Measurements from ENCODE around the gene TBK1. TPM values are rescaled to one million over a fixed set of nuclear protein-coding genes. Genes with fewer than 3 reads are reported as not detected.
A peak's percentile ranks its signal among the peaks of the same experiment; 100 is the strongest.

The TBK1 gene
- total RNA-seq, 2 experiments from 2014 or later = 22.7 to 29.5 TPM

DNA sequence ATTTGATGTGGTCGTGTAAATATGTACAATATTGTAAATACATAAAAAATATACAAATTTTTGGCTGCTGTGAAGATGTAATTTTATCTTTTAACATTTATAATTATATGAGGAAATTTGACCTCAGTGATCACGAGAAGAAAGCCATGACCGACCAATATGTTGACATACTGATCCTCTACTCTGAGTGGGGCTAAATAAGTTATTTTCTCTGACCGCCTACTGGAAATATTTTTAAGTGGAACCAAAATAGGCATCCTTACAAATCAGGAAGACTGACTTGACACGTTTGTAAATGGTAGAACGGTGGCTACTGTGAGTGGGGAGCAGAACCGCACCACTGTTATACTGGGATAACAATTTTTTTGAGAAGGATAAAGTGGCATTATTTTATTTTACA is 49.6 kb downstream of the TBK1 start:
- Histone ChIP-seq H3K36me3 (ENCODE audit: insufficient read depth, low read length) (peaks cover 68% of the 10 kb centered on the region), H3K79me2 (ENCODE audit: insufficient read depth, low read depth, low read length) (no peaks in the 10 kb centered on the region), H3K27ac (ENCODE audit: low read depth, low read length, poor library complexity, severe bottlenecking) (no peak overlapping the region), H2AFZ (ENCODE audit: low read length) (no peak overlapping the region), H3K4me3 (ENCODE audit: low read depth, low read length, poor library complexity, severe bottlenecking) (no peak overlapping the region), H4K20me1 (ENCODE audit: insufficient read depth, low read length) (no peaks in the 10 kb centered on the region), H3K9me3 (ENCODE audit: low read length) (no peaks in the 10 kb centered on the region), H3K9me2 (ENCODE audit: insufficient read depth, low read length) (no peaks in the 10 kb centered on the region), H3K4me2 (ENCODE audit: low read length) (no peak overlapping the region), H3K4me1 (ENCODE audit: insufficient read depth, low read length, poor library complexity, severe bottlenecking) (no peaks in the 10 kb centered on the region)
- ChIA-PET CTCF (ENCODE audit: unreplicated experiment) (no interaction called here), POLR2A (interaction anchor here (0.7 to 1.0 kb wide), 3 partner anchors 32 to 675 kb away, joined by 3 to 4 read pairs (median 3); no protein-coding TSS in a partner anchor)
- intact Hi-C loops (cut with micrococcal nuclease; ENCODE audit: unreplicated experiment) = no loop called here
- BruUV-seq (replicated peaks) = TSS peak; percentile 76
- no peak for TF ChIP-seq EZH2phosphoT487 (IDR thresholded peaks at IDR 0.05; ENCODE audit: borderline replicate concordance, low read depth, low read length)
- no peak for TF ChIP-seq CTCF (conservative IDR thresholded peaks at IDR 0.05; ENCODE audit: low read length)
- DNase-seq (ENCODE audit: low spot score) = no peak

DNA sequence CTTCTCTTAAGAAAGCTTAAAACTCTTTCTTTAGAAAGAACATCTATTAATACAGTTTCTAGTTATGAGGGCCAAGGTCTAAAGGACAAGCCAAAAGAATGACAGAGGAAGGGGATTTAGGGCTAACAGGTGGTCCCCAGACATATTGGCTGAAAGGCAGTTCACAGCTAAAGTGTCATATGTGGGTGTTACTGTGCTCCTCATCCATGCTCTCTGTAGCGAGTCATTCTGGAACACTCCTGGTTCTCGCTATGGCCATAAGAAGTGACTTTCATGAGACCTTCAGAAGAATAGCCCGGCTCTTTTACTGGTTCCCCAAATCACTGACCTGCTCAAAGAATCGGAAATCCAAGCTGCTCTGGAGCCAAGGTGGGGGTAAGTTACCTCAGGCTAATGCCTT is 55.0 kb downstream of the TBK1 start:
- DNase-seq (ENCODE audit: low spot score) = no peak
- no peak overlapping the region for H3K27ac ChIP-seq (ENCODE audit: low read depth, low read length, poor library complexity, severe bottlenecking)
- no peak overlapping the region for H2AFZ ChIP-seq (ENCODE audit: low read length)
- no peak overlapping the region for H3K4me2 ChIP-seq (ENCODE audit: low read length)
- no peaks in the 10 kb centered on the region for H3K79me2 ChIP-seq (ENCODE audit: insufficient read depth, low read depth, low read length)
- H3K36me3 ChIP-seq (ENCODE audit: insufficient read depth, low read length) = peaks cover 13% of the 10 kb centered on the region
- intact Hi-C loops (cut with micrococcal nuclease; ENCODE audit: unreplicated experiment) = no loop called here
- H3K9me3 ChIP-seq (ENCODE audit: low read length) = no peaks in the 10 kb centered on the region
- H3K4me3 ChIP-seq (ENCODE audit: low read depth, low read length, poor library complexity, severe bottlenecking) = no peak overlapping the region
- H4K20me1 ChIP-seq (ENCODE audit: insufficient read depth, low read length) = no peaks in the 10 kb centered on the region
- ChIA-PET POLR2A (interaction anchor here (0.7 kb wide), 1 partner anchor 408 kb away, joined by 3 read pairs; no protein-coding TSS in a partner anchor), CTCF (ENCODE audit: unreplicated experiment) (interaction anchor here (0.6 kb wide), 1 partner anchor 74 kb away, joined by 3 read pairs; no protein-coding TSS in a partner anchor)
- no TSS peak for BruUV-seq (replicated peaks)
- no peak for TF ChIP-seq EZH2phosphoT487 (IDR thresholded peaks at IDR 0.05; ENCODE audit: borderline replicate concordance, low read depth, low read length)
- TF ChIP-seq CTCF (conservative IDR thresholded peaks at IDR 0.05; ENCODE audit: low read length) = no peak
- H3K4me1 ChIP-seq (ENCODE audit: insufficient read depth, low read length, poor library complexity, severe bottlenecking) = no peaks in the 10 kb centered on the region
- H3K9me2 ChIP-seq (ENCODE audit: insufficient read depth, low read length) = no peaks in the 10 kb centered on the region

DNA sequence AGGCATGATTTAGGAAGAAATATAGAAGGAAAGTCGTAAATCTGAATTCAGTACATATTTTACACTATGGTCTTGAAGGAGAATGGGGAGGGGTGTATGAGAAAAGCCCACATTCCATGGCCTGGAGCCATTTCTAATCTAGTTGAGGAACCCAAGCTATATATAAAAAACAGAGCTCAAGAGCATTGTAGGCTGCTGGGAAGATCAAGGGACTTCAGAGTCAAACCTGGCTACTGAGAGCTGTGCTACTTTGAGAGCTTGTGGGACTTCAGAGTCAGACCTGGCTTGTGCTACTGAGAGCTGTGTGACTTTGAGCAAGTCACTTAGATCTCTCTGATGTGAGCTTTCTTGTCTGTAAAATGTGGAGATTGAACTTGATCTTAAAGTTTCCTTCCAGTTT is 58.7 kb downstream of the TBK1 start:
- POLR2A ChIA-PET = interaction anchor here (1.5 kb wide), 1 partner anchor 11 kb away, joined by 8 read pairs; no protein-coding TSS in a partner anchor
- no TSS peak for BruUV-seq (replicated peaks)
- CTCF ChIA-PET (ENCODE audit: unreplicated experiment) = no interaction called here

More for the DNA sequence above, 58.7 kb downstream of the TBK1 start:
- Histone ChIP-seq H3K9me2 (ENCODE audit: insufficient read depth, low read length) (no peaks in the 10 kb centered on the region), H3K9me3 (ENCODE audit: low read length) (no peaks in the 10 kb centered on the region), H4K20me1 (ENCODE audit: insufficient read depth, low read length) (no peaks in the 10 kb centered on the region), H3K27ac (ENCODE audit: low read depth, low read length, poor library complexity, severe bottlenecking) (no peak overlapping the region), H3K79me2 (ENCODE audit: insufficient read depth, low read depth, low read length) (no peaks in the 10 kb centered on the region), H3K4me3 (ENCODE audit: low read depth, low read length, poor library complexity, severe bottlenecking) (no peak overlapping the region), H3K4me2 (ENCODE audit: low read length) (no peak overlapping the region), H3K36me3 (ENCODE audit: insufficient read depth, low read length) (no peaks in the 10 kb centered on the region), H3K4me1 (ENCODE audit: insufficient read depth, low read length, poor library complexity, severe bottlenecking) (no peaks in the 10 kb centered on the region), H2AFZ (ENCODE audit: low read length) (no peak overlapping the region)
- no peak for DNase-seq (ENCODE audit: low spot score)
- no peak for TF ChIP-seq CTCF (conservative IDR thresholded peaks at IDR 0.05; ENCODE audit: low read length)
- TF ChIP-seq EZH2phosphoT487 (IDR thresholded peaks at IDR 0.05; ENCODE audit: borderline replicate concordance, low read depth, low read length) = no peak
- intact Hi-C loops (cut with micrococcal nuclease; ENCODE audit: unreplicated experiment) = no loop called here

Data from OCI-LY7 (cell line).